Peyer's patch (tissue), 4 donors: ENCODE data around the gene NEU2. TPM values are rescaled to one million over a fixed set of nuclear protein-coding genes. Genes with fewer than 3 reads are reported as not detected.

Experiments
- DNase-seq, 3 donors: peaks; one replicate each; pipeline ENCODE4 v3.0.0-alpha.2; 2017 to 2019
- H3K27ac ChIP-seq, 4 donors: fragments of 200-600 bp; sonication (generic); one replicate each; pipeline ENCODE4 v1.5.1; 2016 to 2019
- H3K27me3 ChIP-seq, 2 donors: fragments of 200-600 bp; sonication (generic); one replicate each; pipeline ENCODE4 v1.5.1; 2019
- H3K36me3 ChIP-seq, 3 donors: fragments of 200-600 bp; sonication (generic); one replicate each; pipeline ENCODE4 v1.5.1; 2016 to 2019
- H3K4me1 ChIP-seq, 4 donors: fragments of 200-600 bp; sonication (generic); one replicate each; pipeline ENCODE4 v1.5.1; 2016 to 2019
- H3K4me3 ChIP-seq, 4 donors: fragments of 200-600 bp; sonication (generic); 1 replicate in 3 of 4; 2 replicates in 1 of 4; pipeline ENCODE4 v1.5.1; 2016 to 2019; ENCODE audit warnings: mild to moderate bottlenecking in 1 of 4
- H3K9me3 ChIP-seq, 4 donors: fragments of 200-600 bp; sonication (generic); one replicate each; pipeline ENCODE4 v1.5.1; 2016 to 2019; ENCODE audit warnings: mild to moderate bottlenecking in 1 of 4
- CTCF ChIP-seq, 6 experiments: fragments of 450-650 bp in 4 of 6; fragments of 200-600 bp in 2 of 6; sonication (generic) in 1 of 6; IDR thresholded peaks; one replicate each; pipeline ENCODE4 v1.5.1; 2017 to 2019; ENCODE audit warnings: antibody characterized with exemption in 6 of 6, mild to moderate bottlenecking in 3 of 6, moderate library complexity in 1 of 6
- POLR2A ChIP-seq, 2 donors: fragments of 450-650 bp; IDR thresholded peaks; one replicate each; pipeline ENCODE4 v1.5.1; 2017; ENCODE audit warnings: antibody characterized with exemption in 2 of 2, mild to moderate bottlenecking in 2 of 2, moderate library complexity in 2 of 2
- total RNA-seq, 4 donors: library from RNA; depleted of rRNA; stranded (reverse); fragments of >200 nt; gene quantifications; one replicate each; pipeline ENCODE4 v1.1.0, GENCODE V29; 2016

Gene NEU2
- total RNA-seq, 4 donors from 2014 or later: not detected

- TF ChIP-seq POLR2A (IDR thresholded peaks at IDR 0.05): no peak
- TF ChIP-seq CTCF (IDR thresholded peaks at IDR 0.05): no peak
- Histone ChIP-seq H3K27me3 (no peaks in the 10 kb centered on the region), H3K4me3 (no peak overlapping the region), H3K4me1 (peaks cover 0 to 1% (median 0%) of the 10 kb centered on the region in 4 donors), H3K9me3 (no peaks in the 10 kb centered on the region), H3K27ac (no peak overlapping the region), H3K36me3 (no peaks in the 10 kb centered on the region)
- DNase-seq: no peak
Measured at GRCh38 chr2:233033672-233034071, 1.2 kb downstream of the NEU2 start.

- TF ChIP-seq CTCF (IDR thresholded peaks at IDR 0.05): no peak
- TF ChIP-seq POLR2A (IDR thresholded peaks at IDR 0.05): no peak
Measured at GRCh38 chr2:233034091-233034882, 1.8 kb downstream of the NEU2 start.

GRCh38 chr2:233035426-233036161 lies 3.1 kb downstream of the NEU2 start:
- no peak for DNase-seq
- no peaks in the 10 kb centered on the region for H3K9me3 ChIP-seq
- TF ChIP-seq CTCF (IDR thresholded peaks at IDR 0.05): no peak
- no peak for TF ChIP-seq POLR2A (IDR thresholded peaks at IDR 0.05)
- no peak overlapping the region for H3K4me3 ChIP-seq
- H3K27me3 ChIP-seq: no peaks in the 10 kb centered on the region
- no peaks in the 10 kb centered on the region for H3K4me1 ChIP-seq
- H3K36me3 ChIP-seq: no peaks in the 10 kb centered on the region
- H3K27ac ChIP-seq: no peak overlapping the region

More at GRCh38 chr2:233034091-233034882, 1.8 kb downstream of the NEU2 start:
- Histone ChIP-seq H3K4me3 (no peak overlapping the region), H3K27ac (no peak overlapping the region), H3K36me3 (no peaks in the 10 kb centered on the region), H3K27me3 (no peaks in the 10 kb centered on the region), H3K4me1 (no peaks in the 10 kb centered on the region), H3K9me3 (no peaks in the 10 kb centered on the region)
- no peak for DNase-seq

- Histone ChIP-seq H3K9me3 (no peaks in the 10 kb centered on the region), H3K27me3 (no peaks in the 10 kb centered on the region), H3K36me3 (no peaks in the 10 kb centered on the region), H3K4me1 (no peaks in the 10 kb centered on the region), H3K4me3 (no peak overlapping the region), H3K27ac (no peak overlapping the region)
- no peak for DNase-seq
- TF ChIP-seq CTCF (IDR thresholded peaks at IDR 0.05) (no peak), POLR2A (IDR thresholded peaks at IDR 0.05) (no peak)
Measured at GRCh38 chr2:233036162-233036838, 3.8 kb downstream of the NEU2 start.

- Histone ChIP-seq H3K27ac (no peak overlapping the region), H3K4me1 (no peaks in the 10 kb centered on the region), H3K4me3 (no peak overlapping the region), H3K9me3 (no peaks in the 10 kb centered on the region), H3K27me3 (no peaks in the 10 kb centered on the region), H3K36me3 (no peaks in the 10 kb centered on the region)
- TF ChIP-seq POLR2A (IDR thresholded peaks at IDR 0.05) (no peak), CTCF (IDR thresholded peaks at IDR 0.05) (no peak)
- DNase-seq: no peak
Measured at GRCh38 chr2:233037078-233037477, 4.6 kb downstream of the NEU2 start.
